PC-9 (cell line): Measurements from ENCODE around the gene ELMO3. TPM values are rescaled to one million over a fixed set of nuclear protein-coding genes. Genes with fewer than 3 reads are reported as not detected.

Experiments used
- BruUV-seq: library from RNA; stranded (reverse); fragments of 400-500 nt; replicated peaks from 2 replicates; lab custom pipeline; 2021; lab: Mats Ljungman, UMichigan
- CTCF ChIA-PET: fragments of 300-600 bp; sonication (Branson Sonifier 250); formaldehyde crosslinking; loops from one replicate; lab custom pipeline; 2022; ENCODE audit warnings: antibody characterized with exemption; lab: Charles Lee
- POLR2A ChIA-PET: fragments of 300-600 bp; sonication (Branson Sonifier 250); formaldehyde crosslinking; loops from one replicate; lab custom pipeline; 2022; ENCODE audit warnings: antibody characterized with exemption; ENCODE audit not compliant: unreplicated experiment; lab: Charles Lee
- DNase-seq, 2 experiments: peaks; one replicate each; pipeline versions ENCODE4 v3.0.0 to v3.0.0-alpha.2; 2015 to 2022; ENCODE audit warnings: mixed read lengths in 1 of 2
- H2AFZ ChIP-seq: fragments of 200-600 bp; sonication (generic); 2 replicates; pipeline ENCODE4 v1.8.1; 2017; ENCODE audit warnings: antibody characterized with exemption
- H3F3A ChIP-seq: fragments of 200-600 bp; sonication (generic); 2 replicates; pipeline ENCODE4 v1.8.1; 2017; ENCODE audit warnings: antibody characterized with exemption, mild to moderate bottlenecking, low read depth; ENCODE audit not compliant: insufficient read depth
- H3K27ac ChIP-seq: fragments of 200-600 bp; sonication (generic); 2 replicates; pipeline ENCODE4 v1.6.1; 2016; ENCODE audit warnings: mixed run types
- H3K27me3 ChIP-seq: fragments of 200-600 bp; sonication (generic); 2 replicates; pipeline ENCODE4 v1.6.1; 2016; ENCODE audit warnings: low read depth, mixed run types; ENCODE audit not compliant: insufficient read depth
- H3K36me3 ChIP-seq: fragments of 200-600 bp; sonication (generic); 2 replicates; pipeline ENCODE4 v1.6.1; 2016; ENCODE audit warnings: low read depth, mixed run types
- H3K4me1 ChIP-seq: fragments of 200-600 bp; sonication (generic); replicated peaks from 2 replicates; pipeline ENCODE4 v1.6.1; 2016; ENCODE audit warnings: mixed run types; ENCODE audit not compliant: insufficient read depth
- H3K4me2 ChIP-seq: fragments of 200-600 bp; sonication (generic); 2 replicates; pipeline ENCODE4 v1.6.1; 2017; ENCODE audit warnings: mixed run types
- H3K4me3 ChIP-seq: fragments of 200-600 bp; sonication (generic); 2 replicates; pipeline ENCODE4 v1.6.1; 2016; ENCODE audit warnings: mixed run types
- H3K79me2 ChIP-seq: fragments of 200-600 bp; sonication (generic); 2 replicates; pipeline ENCODE4 v1.6.1; 2017; ENCODE audit warnings: low read depth, mixed run types
- H3K9me2 ChIP-seq: fragments of 200-600 bp; sonication (generic); 2 replicates; pipeline ENCODE4 v1.8.1; 2017; ENCODE audit warnings: mild to moderate bottlenecking; ENCODE audit not compliant: insufficient read depth
- H3K9me3 ChIP-seq: fragments of 200-600 bp; sonication (generic); 2 replicates; pipeline ENCODE4 v1.8.1; 2016; ENCODE audit warnings: low read depth; ENCODE audit not compliant: insufficient read depth
- H4K20me1 ChIP-seq: fragments of 200-600 bp; sonication (generic); 2 replicates; pipeline ENCODE4 v1.8.1; 2017; ENCODE audit not compliant: insufficient read depth
- EZH2 ChIP-seq: fragments of 200-600 bp; sonication (generic); IDR thresholded peaks from 2 replicates; pipeline ENCODE4 v1.8.0; 2017; ENCODE audit warnings: antibody characterized with exemption, low read depth
- intact Hi-C: fragments of 100-400 bp; cut with micrococcal nuclease; formaldehyde crosslinking; loops from one replicate; pipeline ENCODE4 v1.10.0; 2022; ENCODE audit not compliant: unreplicated experiment
- total RNA-seq: library from RNA; stranded (reverse); gene quantifications from 2 replicates; pipeline ENCODE4 v1.2.3, GENCODE V29; 2021
- TF ChIP-seq, protein P1 (sequence below): fragments of 200-600 bp; sonication (generic); conservative IDR thresholded peaks from 2 replicates; pipeline ENCODE4 v1.6.1; 2017; ENCODE audit warnings: mixed run types, antibody characterized with exemption, mild to moderate bottlenecking, moderate library complexity

The ELMO3 gene
- total RNA-seq, 1 experiment from 2014 or later, result 32.4 TPM

DNA sequence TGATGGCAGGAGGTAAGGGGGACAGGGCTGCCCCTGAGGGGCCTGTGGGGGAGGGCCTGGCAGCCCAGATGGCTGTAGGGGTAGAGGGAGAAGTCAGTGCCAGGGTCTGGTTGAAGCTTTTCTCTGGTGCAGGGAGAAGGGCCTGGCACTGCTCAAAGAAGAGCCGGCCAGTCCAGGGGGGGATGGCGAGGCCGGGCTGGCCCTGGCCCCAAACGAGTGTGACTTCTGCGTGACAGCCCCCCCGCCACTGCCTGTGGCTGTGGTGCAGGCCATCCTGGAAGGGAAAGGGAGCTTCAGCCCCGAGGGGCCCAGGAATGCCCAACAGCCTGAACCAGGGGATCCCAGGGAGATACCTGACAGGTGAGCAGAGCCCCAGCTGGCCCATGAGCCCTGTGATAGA lies 31.3 kb upstream of the ELMO3 start:
- Histone ChIP-seq H2AFZ (no peak overlapping the region), H3K36me3 (no peaks in the 10 kb centered on the region), H3K4me2 (no peak overlapping the region), H3K4me3 (no peak overlapping the region), H3K27me3 (no peaks in the 10 kb centered on the region), H4K20me1 (no peaks in the 10 kb centered on the region), H3K9me3 (no peaks in the 10 kb centered on the region), H3K79me2 (peaks cover 15% of the 10 kb centered on the region; the same call in 1 of the 2 replicates), H3K4me1 (peaks cover 24% of the 10 kb centered on the region), H3K9me2 (no peaks in the 10 kb centered on the region), H3K27ac (no peak overlapping the region), H3F3A (peaks cover 32% of the 10 kb centered on the region)
- POLR2A ChIA-PET, result no interaction called here
- no peak for DNase-seq
- no peak for TF ChIP-seq EZH2
- TF ChIP-seq, protein P1, sequence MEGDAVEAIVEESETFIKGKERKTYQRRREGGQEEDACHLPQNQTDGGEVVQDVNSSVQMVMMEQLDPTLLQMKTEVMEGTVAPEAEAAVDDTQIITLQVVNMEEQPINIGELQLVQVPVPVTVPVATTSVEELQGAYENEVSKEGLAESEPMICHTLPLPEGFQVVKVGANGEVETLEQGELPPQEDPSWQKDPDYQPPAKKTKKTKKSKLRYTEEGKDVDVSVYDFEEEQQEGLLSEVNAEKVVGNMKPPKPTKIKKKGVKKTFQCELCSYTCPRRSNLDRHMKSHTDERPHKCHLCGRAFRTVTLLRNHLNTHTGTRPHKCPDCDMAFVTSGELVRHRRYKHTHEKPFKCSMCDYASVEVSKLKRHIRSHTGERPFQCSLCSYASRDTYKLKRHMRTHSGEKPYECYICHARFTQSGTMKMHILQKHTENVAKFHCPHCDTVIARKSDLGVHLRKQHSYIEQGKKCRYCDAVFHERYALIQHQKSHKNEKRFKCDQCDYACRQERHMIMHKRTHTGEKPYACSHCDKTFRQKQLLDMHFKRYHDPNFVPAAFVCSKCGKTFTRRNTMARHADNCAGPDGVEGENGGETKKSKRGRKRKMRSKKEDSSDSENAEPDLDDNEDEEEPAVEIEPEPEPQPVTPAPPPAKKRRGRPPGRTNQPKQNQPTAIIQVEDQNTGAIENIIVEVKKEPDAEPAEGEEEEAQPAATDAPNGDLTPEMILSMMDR, result no peak
- intact Hi-C loops, result no loop called here
- BruUV-seq, result no TSS peak
- CTCF ChIA-PET, result no interaction called here

DNA sequence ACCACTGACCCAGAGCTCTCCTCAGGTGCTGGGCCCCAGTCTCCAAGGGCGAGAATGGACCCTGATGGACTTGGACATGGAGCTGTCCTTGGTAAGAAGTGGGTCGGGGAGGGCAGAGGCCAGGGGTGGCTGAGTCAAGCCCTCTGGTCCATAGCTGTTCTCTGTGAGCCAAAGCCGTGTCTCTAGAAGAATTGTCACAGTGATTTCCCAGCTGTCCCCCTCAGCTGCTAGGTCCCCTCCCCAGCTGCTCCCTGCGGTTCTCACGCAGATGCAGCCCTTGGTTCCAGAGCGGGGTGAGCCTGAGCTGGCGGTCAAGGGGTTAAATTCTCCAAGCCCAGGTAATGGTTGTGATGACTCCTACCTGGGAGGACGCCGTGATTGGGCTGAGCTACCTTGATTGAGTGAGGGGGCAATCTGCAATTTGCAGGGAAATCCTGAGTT lies 29.9 kb upstream of the ELMO3 start:
- peaks cover 32% of the 10 kb centered on the region for H3K4me1 ChIP-seq
- peaks cover 15% of the 10 kb centered on the region; the same call in 1 of the 2 replicates for H3K79me2 ChIP-seq
- H3K4me2 ChIP-seq, result peak overlapping the region; percentile 98
- BruUV-seq, result no TSS peak
- H3K4me3 ChIP-seq, result no peak overlapping the region
- no peak overlapping the region for H2AFZ ChIP-seq
- H3K27me3 ChIP-seq, result no peaks in the 10 kb centered on the region
- peaks cover 46% of the 10 kb centered on the region for H3F3A ChIP-seq
- no peak for TF ChIP-seq EZH2
- TF ChIP-seq, protein P1, result no peak
- H3K9me3 ChIP-seq, result no peaks in the 10 kb centered on the region
- no peak for DNase-seq
- no peaks in the 10 kb centered on the region for H3K9me2 ChIP-seq
- no peaks in the 10 kb centered on the region for H4K20me1 ChIP-seq
- intact Hi-C loops, result no loop called here
- no peaks in the 10 kb centered on the region for H3K36me3 ChIP-seq
- ChIA-PET CTCF (interaction anchor here (0.6 to 0.7 kb wide), 3 partner anchors 15 to 147 kb away, joined by 3 to 4 read pairs (median 4); no protein-coding TSS in a partner anchor), POLR2A (no interaction called here)
- no peak overlapping the region for H3K27ac ChIP-seq

- TF ChIP-seq, protein P1, result peak; percentile 74
- TF ChIP-seq EZH2, result no peak
- no peak for DNase-seq
- Histone ChIP-seq H3K9me2 (no peaks in the 10 kb centered on the region), H3K4me1 (peaks cover 35% of the 10 kb centered on the region), H3K27me3 (no peaks in the 10 kb centered on the region), H3K4me3 (peak overlapping the region; percentile 74), H3K9me3 (no peaks in the 10 kb centered on the region), H3F3A (peaks cover 53% of the 10 kb centered on the region), H3K27ac (peak overlapping the region; percentile 76), H2AFZ (peak overlapping the region; percentile 72), H4K20me1 (no peaks in the 10 kb centered on the region), H3K4me2 (peak overlapping the region; percentile 98), H3K79me2 (peaks cover 15% of the 10 kb centered on the region; the same call in 1 of the 2 replicates), H3K36me3 (no peaks in the 10 kb centered on the region)
- POLR2A ChIA-PET, result interaction anchor here (0.5 to 1.4 kb wide), 4 partner anchors 9 to 1538 kb away, joined by 4 to 12 read pairs (median 8); no protein-coding TSS in a partner anchor
- TSS peak; percentile 82 for BruUV-seq
- intact Hi-C loops, result loop anchor here (5.0 kb wide), 2 partner anchors 78 to 152 kb away; partner anchors contain the start of genes FHOD1 and SLC9A5
- CTCF ChIA-PET, result interaction anchor here (0.6 to 1.2 kb wide), 5 partner anchors 9 to 353 kb away, joined by 3 to 7 read pairs (median 4); partner anchors contain the start of gene HSD11B2
Measured at GRCh38 chr16:67169642-67170167, 29.2 kb upstream of the ELMO3 start.
